NOMO-1 treated with dmso at 0.1 percent for 144 hours (cell line): ENCODE results near the gene DSCAML1.

Experiments used
- DNase-seq: peaks from one replicate; lab custom pipeline; 2025; ENCODE audit not compliant: unreplicated experiment; lab: John Stamatoyannopoulos, UW

The DSCAML1 gene

GRCh38 chr11:117562136-117562535 is 234.9 kb downstream of the DSCAML1 start:
- no peak for DNase-seq

- DNase-seq, result no peak
Observed at GRCh38 chr11:117560780-117561530, 236.1 kb downstream of the DSCAML1 start.

- DNase-seq, result no peak
Observed at GRCh38 chr11:117559698-117560097, 237.3 kb downstream of the DSCAML1 start.

GRCh38 chr11:117557361-117557760 is 239.7 kb downstream of the DSCAML1 start:
- DNase-seq, result no peak

- DNase-seq, result no peak
Observed at GRCh38 chr11:117554601-117555333, 242.2 kb downstream of the DSCAML1 start.

GRCh38 chr11:117552626-117553025 is 244.4 kb downstream of the DSCAML1 start:
- DNase-seq, result no peak

GRCh38 chr11:117551761-117552343 is 245.2 kb downstream of the DSCAML1 start:
- DNase-seq, result no peak

GRCh38 chr11:117550466-117550865 is 246.6 kb downstream of the DSCAML1 start:
- no peak for DNase-seq

GRCh38 chr11:117549417-117549816 is 247.6 kb downstream of the DSCAML1 start:
- no peak for DNase-seq

- DNase-seq, result no peak
Observed at GRCh38 chr11:117548876-117549275, 248.1 kb downstream of the DSCAML1 start.

GRCh38 chr11:117547946-117548345 is 249.1 kb downstream of the DSCAML1 start:
- DNase-seq, result no peak

GRCh38 chr11:117547195-117547850 is 249.7 kb downstream of the DSCAML1 start:
- no peak for DNase-seq

GRCh38 chr11:117546431-117547194 is 250.4 kb downstream of the DSCAML1 start:
- no peak for DNase-seq

- no peak for DNase-seq
Observed at GRCh38 chr11:117545706-117546105, 251.3 kb downstream of the DSCAML1 start.

- DNase-seq, result no peak
Observed at GRCh38 chr11:117544130-117544800, 252.8 kb downstream of the DSCAML1 start.

GRCh38 chr11:117541211-117541610 is 255.8 kb downstream of the DSCAML1 start:
- no peak for DNase-seq

- no peak for DNase-seq
Observed at GRCh38 chr11:117538263-117539135, 258.5 kb downstream of the DSCAML1 start.

GRCh38 chr11:117535850-117536411 is 261.1 kb downstream of the DSCAML1 start:
- no peak for DNase-seq
